Muscle layer of colon (tissue), 2 donors: ENCODE measurements around the gene MEGF8.

Experiments used
- H3K27ac ChIP-seq: one replicate; pipeline ENCODE4 v1.7.0; 2013; ENCODE audit warnings: low read depth, mild to moderate bottlenecking, low read length, moderate library complexity
- H3K27me3 ChIP-seq, 2 donors: one replicate each; pipeline ENCODE4 v1.7.0; 2013; ENCODE audit warnings: low read length in 2 of 2, mild to moderate bottlenecking in 2 of 2; ENCODE audit not compliant: insufficient read depth in 2 of 2, control insufficient read depth in 1 of 2
- H3K36me3 ChIP-seq: one replicate; pipeline ENCODE4 v1.7.0; 2013; ENCODE audit warnings: mild to moderate bottlenecking, low read length; ENCODE audit not compliant: insufficient read depth
- H3K4me1 ChIP-seq: one replicate; pipeline ENCODE4 v1.7.0; 2013; ENCODE audit warnings: mild to moderate bottlenecking, low read length; ENCODE audit not compliant: insufficient read depth
- H3K4me3 ChIP-seq, 2 donors: one replicate each; pipeline ENCODE4 v1.7.0; 2013; ENCODE audit warnings: low read length in 2 of 2, low read depth in 1 of 2, mild to moderate bottlenecking in 1 of 2, moderate library complexity in 1 of 2
- H3K9ac ChIP-seq: one replicate; pipeline ENCODE4 v1.7.0; 2013; ENCODE audit warnings: low read length
- H3K9me3 ChIP-seq: one replicate; pipeline ENCODE4 v1.7.0; 2013; ENCODE audit warnings: mild to moderate bottlenecking, low read length
- donor health status: abdominal sarcoma.
- donor health status: Adenocarcinoma of cecum.

MEGF8 gene, protein sequence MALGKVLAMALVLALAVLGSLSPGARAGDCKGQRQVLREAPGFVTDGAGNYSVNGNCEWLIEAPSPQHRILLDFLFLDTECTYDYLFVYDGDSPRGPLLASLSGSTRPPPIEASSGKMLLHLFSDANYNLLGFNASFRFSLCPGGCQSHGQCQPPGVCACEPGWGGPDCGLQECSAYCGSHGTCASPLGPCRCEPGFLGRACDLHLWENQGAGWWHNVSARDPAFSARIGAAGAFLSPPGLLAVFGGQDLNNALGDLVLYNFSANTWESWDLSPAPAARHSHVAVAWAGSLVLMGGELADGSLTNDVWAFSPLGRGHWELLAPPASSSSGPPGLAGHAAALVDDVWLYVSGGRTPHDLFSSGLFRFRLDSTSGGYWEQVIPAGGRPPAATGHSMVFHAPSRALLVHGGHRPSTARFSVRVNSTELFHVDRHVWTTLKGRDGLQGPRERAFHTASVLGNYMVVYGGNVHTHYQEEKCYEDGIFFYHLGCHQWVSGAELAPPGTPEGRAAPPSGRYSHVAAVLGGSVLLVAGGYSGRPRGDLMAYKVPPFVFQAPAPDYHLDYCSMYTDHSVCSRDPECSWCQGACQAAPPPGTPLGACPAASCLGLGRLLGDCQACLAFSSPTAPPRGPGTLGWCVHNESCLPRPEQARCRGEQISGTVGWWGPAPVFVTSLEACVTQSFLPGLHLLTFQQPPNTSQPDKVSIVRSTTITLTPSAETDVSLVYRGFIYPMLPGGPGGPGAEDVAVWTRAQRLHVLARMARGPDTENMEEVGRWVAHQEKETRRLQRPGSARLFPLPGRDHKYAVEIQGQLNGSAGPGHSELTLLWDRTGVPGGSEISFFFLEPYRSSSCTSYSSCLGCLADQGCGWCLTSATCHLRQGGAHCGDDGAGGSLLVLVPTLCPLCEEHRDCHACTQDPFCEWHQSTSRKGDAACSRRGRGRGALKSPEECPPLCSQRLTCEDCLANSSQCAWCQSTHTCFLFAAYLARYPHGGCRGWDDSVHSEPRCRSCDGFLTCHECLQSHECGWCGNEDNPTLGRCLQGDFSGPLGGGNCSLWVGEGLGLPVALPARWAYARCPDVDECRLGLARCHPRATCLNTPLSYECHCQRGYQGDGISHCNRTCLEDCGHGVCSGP (N-terminal part only)

DNA sequence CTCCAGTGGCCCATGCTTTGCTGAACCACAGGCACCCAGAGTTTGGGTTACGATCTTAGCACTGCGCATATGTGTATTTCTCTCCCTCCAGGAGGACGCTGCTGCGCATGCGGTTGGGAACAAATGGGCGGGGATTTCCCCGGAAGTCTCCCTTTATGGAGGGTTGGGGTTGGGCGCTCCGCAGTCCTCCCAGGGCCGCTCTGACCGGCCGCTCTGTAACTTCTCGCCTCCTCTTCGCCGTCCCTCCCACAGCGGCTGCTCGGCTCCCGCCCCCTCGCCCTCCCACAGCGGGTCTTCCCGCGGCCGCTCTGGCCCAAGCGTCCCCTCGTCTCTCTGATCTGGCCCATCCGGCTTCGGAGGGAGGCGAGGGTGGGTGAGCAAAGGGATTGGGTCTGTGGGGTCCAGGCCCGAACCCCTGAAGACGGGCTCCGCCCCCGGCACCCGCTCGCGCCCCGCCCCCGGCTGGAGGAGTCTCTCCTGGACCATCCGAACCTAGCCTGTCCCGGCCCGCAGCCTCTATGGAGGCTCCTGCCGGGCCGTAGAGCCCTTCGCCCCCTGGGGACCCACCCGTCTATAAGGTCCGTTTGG is at the start of gene MEGF8:
TSS of gene MEGF8 (plus strand) at position 328 of the 588 bp plus-strand sequence. CDS start 609 bp downstream, outside the sequence.
- Histone ChIP-seq H3K9ac (peak within 1 kb of the TSS; percentile 90), H3K27ac (peak within 1 kb of the TSS; percentile 39), H3K27me3 (peaks cover 15 to 17% of the 10 kb centered on the region in 2 donors), H3K4me1 (peaks cover 19% of the 10 kb centered on the region), H3K4me3 (peak within 1 kb of the TSS; percentile 31 to 97), H3K36me3 (no peaks in the 10 kb centered on the region), H3K9me3 (no peaks in the 10 kb centered on the region)

GRCh38 chr19:42276284-42276683 is 49.2 kb upstream of the MEGF8 start:
- Histone ChIP-seq H3K9me3 (no peaks in the 10 kb centered on the region), H3K4me3 (no peak overlapping the region), H3K36me3 (peaks cover 23% of the 10 kb centered on the region), H3K9ac (no peak overlapping the region), H3K27ac (no peak overlapping the region), H3K4me1 (peaks cover 48% of the 10 kb centered on the region), H3K27me3 (no peaks in the 10 kb centered on the region)

- Histone ChIP-seq H3K27me3 (no peaks in the 10 kb centered on the region), H3K9ac (peak overlapping the region; percentile 44), H3K4me1 (peaks cover 50% of the 10 kb centered on the region), H3K4me3 (no peak overlapping the region), H3K9me3 (no peaks in the 10 kb centered on the region), H3K36me3 (peaks cover 18% of the 10 kb centered on the region), H3K27ac (no peak overlapping the region)
Measured at GRCh38 chr19:42276821-42277220, 48.6 kb upstream of the MEGF8 start.

DNA sequence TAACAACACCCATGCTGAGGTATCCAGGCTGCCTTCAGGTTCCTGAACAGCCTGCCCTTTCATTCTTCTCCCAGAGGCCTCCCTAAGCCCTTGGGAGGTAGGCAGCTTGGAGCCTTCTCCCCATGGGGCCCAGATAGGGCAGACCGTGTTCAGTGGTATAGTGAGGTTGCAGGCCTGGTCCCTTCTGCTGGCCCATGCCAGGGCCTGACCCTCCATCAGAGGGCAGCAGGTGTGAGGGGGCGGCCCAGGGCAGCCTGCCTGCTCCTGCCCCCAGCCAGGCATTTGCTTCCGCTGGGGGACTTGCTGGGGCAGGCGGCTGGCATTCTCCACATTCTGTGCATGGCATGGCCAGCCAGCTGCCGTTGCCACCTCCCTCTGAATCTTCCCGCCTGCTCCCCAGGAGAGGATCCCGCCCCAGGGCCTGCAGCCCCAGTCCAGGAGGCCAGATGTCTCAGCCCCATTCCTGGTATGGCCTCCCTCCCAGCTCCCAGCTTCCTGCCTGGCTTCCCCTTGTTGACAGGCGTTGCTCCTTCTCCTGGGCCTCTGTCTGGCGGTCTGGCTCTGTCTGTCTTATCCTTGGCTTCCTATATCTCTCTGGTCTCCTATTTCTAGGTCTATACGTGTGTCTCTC is 47.5 kb upstream of the MEGF8 start:
- Histone ChIP-seq H3K4me1 (peaks cover 60% of the 10 kb centered on the region), H3K27ac (peak overlapping the region; percentile 95), H3K9ac (peak overlapping the region; percentile 39), H3K4me3 (no peak overlapping the region), H3K27me3 (no peaks in the 10 kb centered on the region), H3K36me3 (peaks cover 18% of the 10 kb centered on the region), H3K9me3 (no peaks in the 10 kb centered on the region)

- no peaks in the 10 kb centered on the region for H3K27me3 ChIP-seq
- peak overlapping the region; percentile 66 for H3K9ac ChIP-seq
- peaks cover 65% of the 10 kb centered on the region for H3K4me1 ChIP-seq
- no peaks in the 10 kb centered on the region for H3K9me3 ChIP-seq
- H3K27ac ChIP-seq, result peak overlapping the region; percentile 95
- H3K36me3 ChIP-seq, result peaks cover 17% of the 10 kb centered on the region
- peak overlapping the region in 1 of 2 donors; percentile 74 for H3K4me3 ChIP-seq
Measured at GRCh38 chr19:42278452-42279154, 46.8 kb upstream of the MEGF8 start.

GRCh38 chr19:42279155-42279901 is 46.1 kb upstream of the MEGF8 start:
- Histone ChIP-seq H3K27ac (peak overlapping the region; percentile 95), H3K4me1 (peaks cover 65% of the 10 kb centered on the region), H3K4me3 (peak overlapping the region; percentile 74 to 90), H3K9ac (peak overlapping the region; percentile 66), H3K27me3 (no peaks in the 10 kb centered on the region), H3K9me3 (no peaks in the 10 kb centered on the region), H3K36me3 (peaks cover 10% of the 10 kb centered on the region)

GRCh38 chr19:42279902-42280814 is 45.3 kb upstream of the MEGF8 start:
- Histone ChIP-seq H3K36me3 (peaks cover 2% of the 10 kb centered on the region), H3K4me3 (peak overlapping the region; percentile 74 to 90), H3K4me1 (peaks cover 63% of the 10 kb centered on the region), H3K9me3 (no peaks in the 10 kb centered on the region), H3K27ac (peak overlapping the region; percentile 95), H3K27me3 (no peaks in the 10 kb centered on the region), H3K9ac (peak overlapping the region; percentile 66)

DNA sequence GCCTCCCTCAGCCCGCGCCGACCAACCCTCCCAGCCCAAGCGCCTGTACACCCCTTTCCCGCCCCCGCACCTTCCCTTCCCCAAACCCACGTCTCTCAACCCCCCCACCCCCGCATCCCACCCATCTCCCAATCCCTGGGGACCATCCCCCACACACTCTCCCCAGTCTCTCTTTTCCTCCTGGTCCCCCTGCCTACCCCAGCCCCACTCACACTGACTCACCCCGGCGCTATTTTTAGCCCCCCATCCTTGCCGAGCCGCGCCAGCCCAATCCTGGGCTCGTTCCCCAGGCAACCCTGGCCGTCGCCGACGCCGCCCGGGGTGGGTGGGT is 44.7 kb upstream of the MEGF8 start:
- Histone ChIP-seq H3K27ac (peak overlapping the region; percentile 95), H3K4me3 (peak overlapping the region; percentile 74 to 90), H3K4me1 (peaks cover 67% of the 10 kb centered on the region), H3K9ac (no peak overlapping the region), H3K9me3 (no peaks in the 10 kb centered on the region), H3K27me3 (no peaks in the 10 kb centered on the region), H3K36me3 (no peaks in the 10 kb centered on the region)

GRCh38 chr19:42281146-42281826 is 44.1 kb upstream of the MEGF8 start:
- Histone ChIP-seq H3K36me3 (no peaks in the 10 kb centered on the region), H3K4me1 (peaks cover 72% of the 10 kb centered on the region)

More at GRCh38 chr19:42281146-42281826, 44.1 kb upstream of the MEGF8 start:
- Histone ChIP-seq H3K27me3 (no peaks in the 10 kb centered on the region), H3K27ac (peak overlapping the region; percentile 81), H3K9ac (peak overlapping the region; percentile 44), H3K9me3 (no peaks in the 10 kb centered on the region), H3K4me3 (peak overlapping the region; percentile 9 to 19)
